ENCODE measurements around the gene ZFPM1.

ZFPM1 gene

DNA sequence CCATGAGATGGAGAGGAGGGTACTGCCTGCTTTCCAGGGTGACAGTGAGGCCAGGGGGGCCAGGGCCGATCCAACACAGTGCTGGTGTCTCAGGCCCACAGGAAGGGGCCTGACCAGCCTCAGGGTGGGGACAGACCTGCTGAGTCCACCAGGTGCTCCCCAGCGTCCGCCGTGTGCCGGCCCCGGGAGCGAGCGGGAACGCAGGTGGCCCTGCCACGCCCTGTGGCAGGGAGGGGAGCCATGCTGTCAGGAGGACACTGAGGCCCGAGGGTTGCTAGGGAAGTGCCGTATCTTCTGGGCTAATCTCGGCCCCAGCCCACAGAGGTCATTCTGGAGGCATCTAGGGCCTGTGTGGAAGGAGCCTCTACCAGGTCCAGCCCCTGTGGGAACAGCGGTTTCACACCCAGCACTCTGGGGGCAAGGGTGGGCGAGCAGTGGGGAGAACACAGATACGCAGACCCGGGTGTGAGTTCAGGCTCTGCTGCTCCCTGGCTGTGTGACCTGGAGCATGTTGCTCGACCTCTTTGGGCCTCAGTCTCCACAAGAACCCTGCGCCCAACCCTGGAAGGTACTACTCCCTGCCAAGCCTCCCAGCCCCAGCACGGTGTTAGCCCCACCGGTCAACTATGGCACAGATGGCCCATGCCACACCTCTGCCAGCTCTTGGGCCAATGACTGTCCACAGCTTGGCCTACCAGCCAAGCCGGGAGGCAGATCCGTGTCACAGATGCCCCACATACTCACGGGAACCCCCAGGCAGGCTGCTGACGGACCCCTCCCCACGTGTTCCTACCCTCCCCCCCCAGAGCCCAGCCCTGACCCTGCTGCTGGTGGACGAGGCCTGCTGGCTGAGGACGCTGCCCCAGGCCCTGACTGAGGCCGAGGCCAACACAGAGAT is 73.2 kb downstream of the ZFPM1 start:
- TF ChIP-seq, protein P1, sequence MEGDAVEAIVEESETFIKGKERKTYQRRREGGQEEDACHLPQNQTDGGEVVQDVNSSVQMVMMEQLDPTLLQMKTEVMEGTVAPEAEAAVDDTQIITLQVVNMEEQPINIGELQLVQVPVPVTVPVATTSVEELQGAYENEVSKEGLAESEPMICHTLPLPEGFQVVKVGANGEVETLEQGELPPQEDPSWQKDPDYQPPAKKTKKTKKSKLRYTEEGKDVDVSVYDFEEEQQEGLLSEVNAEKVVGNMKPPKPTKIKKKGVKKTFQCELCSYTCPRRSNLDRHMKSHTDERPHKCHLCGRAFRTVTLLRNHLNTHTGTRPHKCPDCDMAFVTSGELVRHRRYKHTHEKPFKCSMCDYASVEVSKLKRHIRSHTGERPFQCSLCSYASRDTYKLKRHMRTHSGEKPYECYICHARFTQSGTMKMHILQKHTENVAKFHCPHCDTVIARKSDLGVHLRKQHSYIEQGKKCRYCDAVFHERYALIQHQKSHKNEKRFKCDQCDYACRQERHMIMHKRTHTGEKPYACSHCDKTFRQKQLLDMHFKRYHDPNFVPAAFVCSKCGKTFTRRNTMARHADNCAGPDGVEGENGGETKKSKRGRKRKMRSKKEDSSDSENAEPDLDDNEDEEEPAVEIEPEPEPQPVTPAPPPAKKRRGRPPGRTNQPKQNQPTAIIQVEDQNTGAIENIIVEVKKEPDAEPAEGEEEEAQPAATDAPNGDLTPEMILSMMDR (IDR thresholded peaks at IDR 0.05; ENCODE audit: low read depth, low read length), result no peak
- DNase-seq (ENCODE audit: low read depth in 2 of 2), result no peak
- H3K4me3 ChIP-seq (replicated peaks in 1 of 2; ENCODE audit: low read depth in 2 of 2, low read length in 2 of 2), result no peak overlapping the region

DNA sequence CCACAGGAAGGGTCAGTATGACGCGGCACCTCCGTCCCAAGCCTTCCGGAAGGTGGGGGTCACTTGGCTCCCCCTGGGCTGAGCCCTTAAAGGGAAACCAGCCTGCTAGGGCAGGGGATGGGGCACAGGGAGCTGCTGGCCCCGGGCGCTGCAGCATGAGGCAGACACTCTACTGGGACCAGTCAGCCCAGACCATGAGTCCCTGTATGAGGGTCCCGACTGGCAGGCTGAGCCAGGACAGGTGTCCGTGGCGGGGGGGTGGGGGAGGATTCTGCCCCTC is 73.8 kb downstream of the ZFPM1 start:
- TF ChIP-seq, protein P1 (IDR thresholded peaks at IDR 0.05; ENCODE audit: low read depth, low read length), result no peak
- H3K4me3 ChIP-seq (replicated peaks in 1 of 2; ENCODE audit: low read depth in 2 of 2, low read length in 2 of 2), result no peak overlapping the region
- no peak for DNase-seq (ENCODE audit: low read depth in 2 of 2)

DNA sequence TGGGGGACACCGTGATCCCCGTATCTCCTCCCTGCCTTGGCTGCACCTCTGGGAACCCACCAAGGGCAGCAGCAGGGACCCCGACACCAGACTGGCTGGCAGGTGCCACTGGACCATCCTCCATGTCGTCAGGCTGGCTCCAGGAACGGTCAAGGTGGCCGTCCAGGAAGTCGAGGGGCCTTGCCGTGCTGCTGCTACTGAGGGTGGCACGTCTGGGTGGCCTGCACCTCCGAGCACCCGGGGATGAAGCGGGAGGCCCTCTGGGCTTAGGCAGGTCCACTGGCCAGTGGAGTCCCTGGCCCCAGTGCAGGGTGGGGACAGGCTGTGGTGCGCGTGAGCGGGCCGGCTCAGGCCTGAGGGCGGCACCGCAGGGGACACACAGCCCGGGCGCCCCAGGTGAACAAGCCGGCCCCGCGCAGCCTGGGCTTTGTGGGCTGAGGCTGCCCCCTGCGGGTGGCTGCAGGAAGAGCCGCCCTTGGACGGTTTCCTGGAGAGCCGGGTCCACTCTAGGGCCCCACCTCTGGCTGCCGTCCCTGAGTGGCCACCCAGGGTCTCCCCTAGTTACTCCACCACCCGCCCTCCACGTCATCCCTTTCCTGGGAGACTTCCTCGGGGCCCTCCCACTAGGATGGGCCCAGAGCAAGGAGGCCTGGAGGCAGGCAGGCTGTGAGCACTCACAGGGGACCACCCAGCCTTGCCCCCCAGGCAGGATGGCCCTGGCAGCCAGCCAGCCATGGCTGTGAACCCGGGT is 74.3 kb downstream of the ZFPM1 start:
- DNase-seq (ENCODE audit: low read depth in 2 of 2), result peak; percentile 61 to 67
- TF ChIP-seq, protein P1 (IDR thresholded peaks at IDR 0.05; ENCODE audit: low read depth, low read length), result peak; percentile 83
- H3K4me3 ChIP-seq (replicated peaks in 1 of 2; ENCODE audit: low read depth in 2 of 2, low read length in 2 of 2), result no peak overlapping the region

DNA sequence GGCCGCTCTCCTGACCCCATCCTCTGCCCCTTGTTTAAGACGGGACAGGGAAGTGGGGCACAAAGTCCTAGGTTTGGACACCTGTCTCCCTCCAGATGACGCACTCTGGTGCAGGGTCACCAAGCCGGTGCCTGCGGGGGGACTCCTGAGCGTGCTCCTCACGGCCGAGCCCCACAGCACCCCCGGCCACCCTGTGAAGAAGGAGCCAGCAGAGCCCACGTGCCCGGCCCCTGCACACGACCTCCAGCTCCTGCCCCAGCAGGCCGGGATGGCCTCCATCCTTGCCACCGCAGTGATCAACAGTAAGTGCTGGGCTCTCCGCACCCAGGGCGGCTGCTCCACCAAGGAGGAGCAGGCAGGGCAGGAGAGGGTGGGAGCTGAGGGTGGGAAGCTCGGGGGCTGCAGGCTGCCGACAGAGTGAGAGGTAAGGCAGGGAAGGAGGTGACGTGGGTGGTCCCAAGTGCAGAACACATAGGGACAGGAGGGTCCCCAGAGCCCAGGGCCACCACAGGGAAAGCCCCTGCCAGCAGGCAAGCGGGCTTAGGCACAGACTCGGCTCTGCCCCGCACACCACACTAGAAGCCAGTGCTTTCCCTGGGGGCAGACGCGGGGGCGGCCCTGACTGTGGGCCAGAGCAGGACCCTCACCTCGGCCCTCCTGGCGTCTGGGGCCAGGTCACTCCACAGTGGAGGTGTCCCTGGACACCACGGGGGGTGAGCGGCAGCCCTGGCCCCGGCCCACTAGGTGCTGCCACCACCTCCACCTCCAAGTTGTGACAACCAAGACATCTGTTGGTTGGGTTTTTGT is 75.1 kb downstream of the ZFPM1 start:
- DNase-seq (ENCODE audit: low read depth in 2 of 2), result no peak
- H3K4me3 ChIP-seq (replicated peaks in 1 of 2; ENCODE audit: low read depth in 2 of 2, low read length in 2 of 2), result no peak overlapping the region
- TF ChIP-seq, protein P1 (IDR thresholded peaks at IDR 0.05; ENCODE audit: low read depth, low read length), result no peak

DNA sequence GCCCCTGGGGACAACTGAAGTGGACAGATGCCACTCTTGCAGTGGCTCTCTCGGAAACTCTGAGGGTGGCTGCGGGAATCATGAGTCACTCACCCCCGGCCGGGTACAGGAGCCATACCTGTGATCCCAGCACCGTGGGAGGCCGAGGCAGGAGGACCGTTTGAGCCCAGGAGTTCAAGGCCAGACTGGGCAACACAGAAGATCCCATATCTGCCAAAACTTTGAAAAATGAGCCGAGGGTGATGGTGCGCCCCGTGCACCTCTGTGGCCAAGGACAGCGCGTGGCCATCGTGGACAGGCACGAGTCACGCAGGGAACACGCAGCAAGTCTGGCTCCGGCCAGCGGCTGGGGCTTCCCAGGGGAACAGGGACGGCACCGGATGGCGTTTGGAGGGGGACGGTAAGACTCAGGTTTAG is 75.8 kb downstream of the ZFPM1 start:
- DNase-seq (ENCODE audit: low read depth in 2 of 2), result no peak
- TF ChIP-seq, protein P1 (IDR thresholded peaks at IDR 0.05; ENCODE audit: low read depth, low read length), result no peak

DNA sequence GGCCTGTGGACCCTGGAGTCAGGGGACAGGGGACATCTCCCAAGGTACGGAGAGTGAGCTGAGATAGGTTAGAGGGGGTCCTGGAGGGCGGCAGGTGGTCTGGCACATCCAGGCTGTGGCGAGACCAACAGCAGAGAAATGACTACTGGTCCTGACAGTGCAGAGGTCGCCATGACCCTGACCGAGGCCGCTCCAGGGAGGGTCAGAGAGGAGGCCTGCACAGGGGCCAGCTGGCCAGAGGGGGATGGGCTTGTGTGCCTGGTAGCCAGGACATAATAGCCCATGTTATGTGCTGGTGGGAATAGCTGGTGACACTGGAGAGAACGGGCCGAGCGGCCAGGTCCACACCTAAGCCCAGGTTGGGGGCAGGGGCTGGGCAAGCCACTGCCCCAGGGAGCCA is 76.5 kb downstream of the ZFPM1 start:
- no peak overlapping the region for H3K4me3 ChIP-seq (replicated peaks in 1 of 2; ENCODE audit: low read depth in 2 of 2, low read length in 2 of 2)
- TF ChIP-seq, protein P1 (IDR thresholded peaks at IDR 0.05; ENCODE audit: low read depth, low read length), result no peak
- no peak for DNase-seq (ENCODE audit: low read depth in 2 of 2)

More for the DNA sequence above, 75.8 kb downstream of the ZFPM1 start:
- H3K4me3 ChIP-seq (replicated peaks in 1 of 2; ENCODE audit: low read depth in 2 of 2, low read length in 2 of 2), result no peak overlapping the region
